Measurements from ENCODE around the gene ENAH.

GRCh38 chr1:225608014-225608796, 44.7 kb downstream of the ENAH start:
- no peak for TF ChIP-seq CTCF (conservative IDR thresholded peaks at IDR 0.05 in 1 of 2, IDR thresholded peaks at IDR 0.05 in 1 of 2; ENCODE audit: low read depth in 1 of 2, low read length in 2 of 2)
- no peak for TF ChIP-seq EZH2 (IDR thresholded peaks at IDR 0.05; ENCODE audit: low read length, missing control alignments)

All from fibroblast of lung (primary cell).